Measurements from ENCODE around the gene PDGFD.

PDGFD gene

GRCh38 chr11:103898577-103899336, 265.2 kb downstream of the PDGFD start:
- ATAC-seq (ENCODE audit: insufficient read depth, low read depth) = no peak
- no peak overlapping the region for H3K4me3 ChIP-seq (ENCODE audit: low read depth in 1 of 2, low read length in 2 of 2)
- TF ChIP-seq CTCF (IDR thresholded peaks at IDR 0.05; ENCODE audit: borderline replicate concordance, extremely low read depth, low read length, poor library complexity, severe bottlenecking) (no peak), EZH2 (IDR thresholded peaks at IDR 0.05; ENCODE audit: borderline replicate concordance, low read depth, low read length, severe bottlenecking) (no peak)

GRCh38 chr11:103898065-103898464, 265.9 kb downstream of the PDGFD start:
- Histone ChIP-seq H3K27me3 (ENCODE audit: insufficient read depth, low read length, poor library complexity) (no peaks in the 10 kb centered on the region), H3K9me3 (ENCODE audit: insufficient read depth, low read length, severe bottlenecking) (no peaks in the 10 kb centered on the region), H4K20me1 (ENCODE audit: insufficient read depth, low read length) (no peaks in the 10 kb centered on the region), H3K79me2 (ENCODE audit: insufficient read depth, low read length) (no peaks in the 10 kb centered on the region), H3K4me1 (ENCODE audit: insufficient read depth, low read length) (peaks cover 13% of the 10 kb centered on the region), H3K4me3 (ENCODE audit: low read depth in 1 of 2, low read length in 2 of 2) (no peak overlapping the region), H3K36me3 (ENCODE audit: insufficient read depth, low read length) (no peaks in the 10 kb centered on the region), H3K4me2 (ENCODE audit: insufficient read depth, low read length) (no peak overlapping the region), H3K27ac (ENCODE audit: low read length) (no peak overlapping the region), H2AFZ (ENCODE audit: low read depth, low read length) (no peak overlapping the region), H3K9ac (ENCODE audit: low read depth, low read length) (no peak overlapping the region)
- ATAC-seq (ENCODE audit: insufficient read depth, low read depth) = no peak
- DNase-seq = no peak
- TF ChIP-seq EZH2 (IDR thresholded peaks at IDR 0.05; ENCODE audit: borderline replicate concordance, low read depth, low read length, severe bottlenecking) (no peak), CTCF (IDR thresholded peaks at IDR 0.05; ENCODE audit: borderline replicate concordance, extremely low read depth, low read length, poor library complexity, severe bottlenecking) (no peak)

More at GRCh38 chr11:103898577-103899336, 265.2 kb downstream of the PDGFD start:
- H3K9ac ChIP-seq (ENCODE audit: low read depth, low read length) = no peak overlapping the region
- peaks cover 17% of the 10 kb centered on the region for H3K4me1 ChIP-seq (ENCODE audit: insufficient read depth, low read length)
- H4K20me1 ChIP-seq (ENCODE audit: insufficient read depth, low read length) = no peaks in the 10 kb centered on the region
- no peak overlapping the region for H2AFZ ChIP-seq (ENCODE audit: low read depth, low read length)
- H3K9me3 ChIP-seq (ENCODE audit: insufficient read depth, low read length, severe bottlenecking) = no peaks in the 10 kb centered on the region
- no peaks in the 10 kb centered on the region for H3K27me3 ChIP-seq (ENCODE audit: insufficient read depth, low read length, poor library complexity)
- H3K79me2 ChIP-seq (ENCODE audit: insufficient read depth, low read length) = no peaks in the 10 kb centered on the region
- H3K27ac ChIP-seq (ENCODE audit: low read length) = no peak overlapping the region
- no peak overlapping the region for H3K4me2 ChIP-seq (ENCODE audit: insufficient read depth, low read length)
- H3K36me3 ChIP-seq (ENCODE audit: insufficient read depth, low read length) = no peaks in the 10 kb centered on the region
- DNase-seq = no peak

GRCh38 chr11:103897160-103897936, 266.6 kb downstream of the PDGFD start:
- DNase-seq (no peak), ATAC-seq (ENCODE audit: insufficient read depth, low read depth) (no peak)
- H3K4me2 ChIP-seq (ENCODE audit: insufficient read depth, low read length) = no peak overlapping the region
- H4K20me1 ChIP-seq (ENCODE audit: insufficient read depth, low read length) = no peaks in the 10 kb centered on the region
- H3K9ac ChIP-seq (ENCODE audit: low read depth, low read length) = no peak overlapping the region
- no peaks in the 10 kb centered on the region for H3K9me3 ChIP-seq (ENCODE audit: insufficient read depth, low read length, severe bottlenecking)
- peaks cover 13% of the 10 kb centered on the region for H3K4me1 ChIP-seq (ENCODE audit: insufficient read depth, low read length)
- no peak overlapping the region for H2AFZ ChIP-seq (ENCODE audit: low read depth, low read length)
- no peaks in the 10 kb centered on the region for H3K36me3 ChIP-seq (ENCODE audit: insufficient read depth, low read length)
- H3K27me3 ChIP-seq (ENCODE audit: insufficient read depth, low read length, poor library complexity) = no peaks in the 10 kb centered on the region
- H3K4me3 ChIP-seq (ENCODE audit: low read depth in 1 of 2, low read length in 2 of 2) = no peak overlapping the region
- TF ChIP-seq EZH2 (IDR thresholded peaks at IDR 0.05; ENCODE audit: borderline replicate concordance, low read depth, low read length, severe bottlenecking) (no peak), CTCF (IDR thresholded peaks at IDR 0.05; ENCODE audit: borderline replicate concordance, extremely low read depth, low read length, poor library complexity, severe bottlenecking) (no peak)
- H3K27ac ChIP-seq (ENCODE audit: low read length) = no peak overlapping the region
- H3K79me2 ChIP-seq (ENCODE audit: insufficient read depth, low read length) = no peaks in the 10 kb centered on the region
